IMR-90 (cell line): Measurements from ENCODE around the gene NAPB.

ENCODE experiments used
- BHLHE40 ChIP-seq: fragments of 150-350 bp; IDR thresholded peaks from 2 replicates; pipeline ENCODE4 v1.6.1; 2016; ENCODE audit warnings: mild to moderate bottlenecking, low read depth, low read length
- CTCF ChIP-seq: conservative IDR thresholded peaks from 2 replicates; pipeline ENCODE4 v1.5.1; 2012; ENCODE audit warnings: mild to moderate bottlenecking, low read depth, low read length, improper control_type of control experiment
- POLR2A ChIP-seq: IDR thresholded peaks from 2 replicates; pipeline ENCODE4 v1.6.1; 2012; ENCODE audit warnings: mild to moderate bottlenecking, low read depth, low read length
- RAD21 ChIP-seq: IDR thresholded peaks from 2 replicates; pipeline ENCODE4 v1.6.1; 2012; ENCODE audit warnings: low read length, improper control_type of control experiment
- RFX5 ChIP-seq: IDR thresholded peaks from 2 replicates; pipeline ENCODE4 v1.8.0; 2012; ENCODE audit warnings: low read depth, mild to moderate bottlenecking, low read length, moderate library complexity

- TF ChIP-seq RAD21 (no peak), CTCF (no peak), RFX5 (no peak), POLR2A (no peak), BHLHE40 (no peak)
Observed at GRCh38 chr20:23419657-23419994, 1.7 kb downstream of the NAPB start.
